H1 (cell line): Measurements from ENCODE around the gene PSMB9. TPM values are rescaled to one million over a fixed set of nuclear protein-coding genes. Genes with fewer than 3 reads are reported as not detected.
A peak's percentile ranks its signal among the peaks of the same experiment; 100 is the strongest.

ENCODE experiments used
- CTCF ChIA-PET: fragments of 300-600 bp; sonication (Branson Sonifier 250); formaldehyde crosslinking; loops from one replicate; lab custom pipeline; 2021; ENCODE audit not compliant: partially characterized antibody; lab: Charles Lee
- POLR2A ChIA-PET: fragments of 300-600 bp; sonication (Branson Sonifier 250); formaldehyde crosslinking; loops from one replicate; lab custom pipeline; 2021; ENCODE audit warnings: inconsistent platforms; ENCODE audit not compliant: partially characterized antibody; lab: Charles Lee
- DNase-seq, 2 experiments: peaks; one replicate each; pipeline versions ENCODE4 v3.0.0 to v3.0.0-alpha.2; 2010 to 2022; ENCODE audit warnings: low spot score in 2 of 2, low read depth in 1 of 2, mixed read lengths in 1 of 2
- FAIRE-seq: peaks from 2 replicates; lab custom pipeline; 2011; peaks lifted over from hg19 to GRCh38; lab: Jason Lieb, UNC
- H2AFZ ChIP-seq: 2 replicates; pipeline ENCODE4 v1.8.1; 2012; ENCODE audit warnings: low read length, inconsistent platforms
- H2AK5ac ChIP-seq: 2 replicates; pipeline ENCODE4 v1.6.1; 2013; ENCODE audit warnings: low read depth, low read length
- H2BK120ac ChIP-seq: replicated peaks from 2 replicates; pipeline ENCODE3; 2013; ENCODE audit warnings: low read depth, low read length, inconsistent platforms
- H2BK12ac ChIP-seq: 2 replicates; pipeline ENCODE4 v1.6.1; 2013; ENCODE audit warnings: low read depth, low read length
- H2BK15ac ChIP-seq: 2 replicates; pipeline ENCODE4 v1.6.1; 2013; ENCODE audit warnings: low read length
- H2BK20ac ChIP-seq: 2 replicates; pipeline ENCODE4 v1.6.1; 2013; ENCODE audit warnings: low read length
- H2BK5ac ChIP-seq: 2 replicates; pipeline ENCODE4 v1.6.1; 2013; ENCODE audit warnings: low read depth, low read length
- H3K14ac ChIP-seq: 2 replicates; pipeline ENCODE4 v1.6.1; 2013; ENCODE audit warnings: inconsistent platforms; ENCODE audit not compliant: insufficient read length
- H3K18ac ChIP-seq: 2 replicates; pipeline ENCODE4 v1.6.1; 2013; ENCODE audit warnings: low read length; ENCODE audit errors: extremely low read depth
- H3K23ac ChIP-seq: 2 replicates; pipeline ENCODE4 v1.6.1; 2013; ENCODE audit warnings: inconsistent platforms; ENCODE audit not compliant: insufficient read length
- H3K23me2 ChIP-seq: 2 replicates; pipeline ENCODE4 v1.6.1; 2013; ENCODE audit warnings: low read depth, low read length
- H3K27ac ChIP-seq: 2 replicates; pipeline ENCODE4 v1.6.1; 2011; ENCODE audit warnings: low read depth, low read length, inconsistent platforms
- H3K27me3 ChIP-seq, 4 experiments: replicated peaks in 1 of 4; 1 replicate in 1 of 4; 2 replicates in 3 of 4; pipeline versions ENCODE4 v1.6.1 to v1.8.1; 2011 to 2013; ENCODE audit warnings: low read length in 3 of 4, mild to moderate bottlenecking in 3 of 4, inconsistent platforms in 2 of 4, mixed read lengths in 2 of 4, moderate library complexity in 1 of 4; ENCODE audit not compliant: control insufficient read depth in 3 of 4, insufficient read depth in 3 of 4; ENCODE audit errors: extremely low read depth in 1 of 4
- H3K36me3 ChIP-seq, 4 experiments: 2 replicates each; pipeline versions ENCODE4 v1.6.1 to v1.8.1; 2011 to 2013; ENCODE audit warnings: mild to moderate bottlenecking in 4 of 4, low read length in 3 of 4, moderate library complexity in 2 of 4, control low read depth in 1 of 4, inconsistent platforms in 1 of 4; ENCODE audit not compliant: insufficient read depth in 4 of 4, control insufficient read depth in 2 of 4
- H3K4ac ChIP-seq: replicated peaks from 2 replicates; pipeline ENCODE3; 2013; ENCODE audit warnings: low read length, low read depth, mixed read lengths, inconsistent platforms; ENCODE audit not compliant: insufficient read length
- H3K4me1 ChIP-seq, 4 experiments: replicated peaks in 1 of 4; 1 replicate in 1 of 4; 2 replicates in 3 of 4; pipeline versions ENCODE4 v1.6.1 to v1.8.1; 2011 to 2013; ENCODE audit warnings: low read length in 3 of 4, inconsistent platforms in 2 of 4, mixed read lengths in 1 of 4; ENCODE audit not compliant: insufficient read depth in 4 of 4, control insufficient read depth in 3 of 4
- H3K4me2 ChIP-seq, 2 experiments: 2 replicates each; pipeline versions ENCODE4 v1.6.1 to v1.8.1; 2011 to 2013; ENCODE audit warnings: low read depth in 2 of 2, low read length in 2 of 2, control low read depth in 1 of 2, inconsistent platforms in 1 of 2, mild to moderate bottlenecking in 1 of 2; ENCODE audit not compliant: insufficient read depth in 1 of 2
- H3K4me3 ChIP-seq, 4 experiments: fragments of 200-600, 300-600 bp in 1 of 4; sonication (generic), shearing (Covaris generic), sonication (Bioruptor Twin) in 1 of 4; 2 replicates each; pipeline versions ENCODE4 v1.5.1 to v1.8.1; 2011 to 2016; ENCODE audit warnings: low read length in 4 of 4, low read depth in 3 of 4, control low read depth in 2 of 4, inconsistent platforms in 2 of 4, mild to moderate bottlenecking in 2 of 4, mixed read lengths in 1 of 4, moderate library complexity in 1 of 4; ENCODE audit not compliant: insufficient read depth in 2 of 4; ENCODE audit errors: extremely low read depth in 1 of 4
- H3K56ac ChIP-seq: replicated peaks from 2 replicates; pipeline ENCODE3; 2013; ENCODE audit warnings: low read depth, mild to moderate bottlenecking, mixed read lengths, low read length, inconsistent platforms; ENCODE audit not compliant: insufficient read length
- H3K79me1 ChIP-seq: 2 replicates; pipeline ENCODE4 v1.6.1; 2013; ENCODE audit warnings: low read depth, low read length, control low read depth
- H3K79me2 ChIP-seq, 2 experiments: 2 replicates each; pipeline versions ENCODE4 v1.6.1 to v1.8.1; 2012 to 2013; ENCODE audit warnings: low read length in 2 of 2, mild to moderate bottlenecking in 2 of 2, inconsistent platforms in 1 of 2; ENCODE audit not compliant: insufficient read depth in 2 of 2, control insufficient read depth in 1 of 2
- H3K9ac ChIP-seq, 4 experiments: replicated peaks in 1 of 4; 1 replicate in 1 of 4; 2 replicates in 3 of 4; pipeline versions ENCODE4 v1.6.1 to v1.8.1; 2011 to 2013; ENCODE audit warnings: low read depth in 3 of 4, low read length in 3 of 4, control low read depth in 2 of 4, mild to moderate bottlenecking in 2 of 4, moderate library complexity in 2 of 4, inconsistent platforms in 1 of 4; ENCODE audit errors: extremely low read depth in 1 of 4
- H3K9me3 ChIP-seq, 2 experiments: 2 replicates each; pipeline versions ENCODE4 v1.6.1 to v1.8.1; 2012 to 2013; ENCODE audit warnings: mild to moderate bottlenecking in 2 of 2, moderate library complexity in 2 of 2, control low read depth in 1 of 2, inconsistent platforms in 1 of 2, low read depth in 1 of 2, low read length in 1 of 2, mixed read lengths in 1 of 2; ENCODE audit not compliant: insufficient read depth in 2 of 2
- H4K20me1 ChIP-seq, 2 experiments: replicated peaks in 1 of 2; 2 replicates each; pipeline versions ENCODE3 to v1.8.1; 2011 to 2013; ENCODE audit warnings: inconsistent platforms in 2 of 2, low read length in 2 of 2, mild to moderate bottlenecking in 1 of 2; ENCODE audit not compliant: insufficient read depth in 2 of 2, control insufficient read depth in 1 of 2
- H4K5ac ChIP-seq: 2 replicates; pipeline ENCODE4 v1.6.1; 2013; ENCODE audit warnings: low read length, low read depth, mixed read lengths, inconsistent platforms; ENCODE audit not compliant: insufficient read length
- H4K8ac ChIP-seq: 2 replicates; pipeline ENCODE4 v1.8.0; 2013; ENCODE audit warnings: mild to moderate bottlenecking, moderate library complexity, low read length, inconsistent platforms; ENCODE audit not compliant: insufficient read depth; ENCODE audit errors: extremely low read depth
- H4K91ac ChIP-seq: replicated peaks from 2 replicates; pipeline ENCODE3; 2013; ENCODE audit warnings: low read length, mixed read lengths, inconsistent platforms; ENCODE audit not compliant: insufficient read length
- EZH2 ChIP-seq: fragments of 200-600 bp; sonication (generic); IDR thresholded peaks from 2 replicates; pipeline ENCODE4 v1.7.1; 2012; ENCODE audit warnings: low read depth, mild to moderate bottlenecking, moderate library complexity, low read length, inconsistent platforms; ENCODE audit not compliant: severe bottlenecking
- KDM4A ChIP-seq: IDR thresholded peaks from one replicate; pipeline ENCODE4 v1.7.1; 2012; ENCODE audit warnings: low read depth, mild to moderate bottlenecking, moderate library complexity, low read length, inconsistent platforms; ENCODE audit not compliant: severe bottlenecking
- SP4 ChIP-seq: IDR thresholded peaks from 2 replicates; pipeline ENCODE4 v1.6.1; 2012; ENCODE audit warnings: low read length, inconsistent platforms
- SUZ12 ChIP-seq: fragments of 200-600 bp; sonication (generic); IDR thresholded peaks from 2 replicates; pipeline ENCODE4 v1.6.1; 2012; ENCODE audit warnings: mild to moderate bottlenecking, inconsistent platforms, low read length, moderate library complexity, mixed read lengths
- TAF1 ChIP-seq: IDR thresholded peaks from 2 replicates; pipeline ENCODE4 v1.6.1; 2011; ENCODE audit warnings: mild to moderate bottlenecking, low read depth, low read length
- YY1 ChIP-seq: IDR thresholded peaks from 2 replicates; pipeline ENCODE4 v1.6.1; 2011; ENCODE audit warnings: low read depth, mild to moderate bottlenecking, low read length
- WGBS, 2 experiments: shearing (Covaris generic) in 1 of 2; methylation state at CpG; one replicate each; pipeline versions ENCODE4 v1.1.6 to v1.1.7; 2013 to 2015; ENCODE audit warnings: low lambda C conversion rate in 2 of 2, mixed read lengths in 2 of 2, inconsistent platforms in 1 of 2, low coverage in 1 of 2, missing lambda C conversion rate in 1 of 2; ENCODE audit not compliant: insufficient replicate concordance in 2 of 2, insufficient coverage in 1 of 2, insufficient read length in 1 of 2; ENCODE audit errors: extremely low coverage in 1 of 2, missing lambda C conversion rate in 1 of 2; 5-methylcytosine and 5-hydroxymethylcytosine counted together
- polyA plus RNA-seq, 7 experiments: library from polyadenylated mRNA; depleted of rRNA in 3 of 7; stranded (reverse) in 5 of 7; unstranded in 2 of 7; fragments of >200 nt in 5 of 7; fragments of 200-250 nt in 2 of 7; gene quantifications; 1 replicate in 5 of 7; 2 replicates in 1 of 7; 4 replicates in 1 of 7; pipeline versions ENCODE4 v1.2.1 to v1.2.3, GENCODE V29; 2011 to 2013; ENCODE audit warnings: missing spikeins in 2 of 7, mixed read lengths in 2 of 7
- total RNA-seq: library from RNA; stranded (reverse); fragmentation: NEBNext Ultra II Directional; extraction: Animal tissue kit (Norgen Biotek cat#: 25700); gene quantifications from 2 replicates; pipeline ENCODE4 v1.2.1, GENCODE V29; 2021

PSMB9 gene
- total and polyA plus RNA-seq, 2 of the 8 experiments (the other 6 are each of a cell fraction or from before 2014, with no cell fraction given): 4.5 to 22.8 TPM

- Histone ChIP-seq H3K27me3 (peaks cover 6 to 41% (median 36%) of the 10 kb centered on the region in 4 experiments), H3K36me3 (peaks cover 0 to 4% (median 0%) of the 10 kb centered on the region in 4 experiments; a peak in 1 of 8 replicates), H2BK12ac (no peak overlapping the region), H3K79me2 (no peaks in the 10 kb centered on the region), H3K14ac (no peak overlapping the region), H3K27ac (no peak overlapping the region), H2BK15ac (peak overlapping the region; percentile 89; the same call in 1 of the 2 replicates), H3K9me3 (no peaks in the 10 kb centered on the region), H3K18ac (no peak overlapping the region; the same call in 1 of the 2 replicates), H2BK20ac (no peak overlapping the region), H3K56ac (peak overlapping the region; percentile 25), H3K4me3 (peak overlapping the region; percentile 59 to 77 (median 76)), H3K4me2 (peak overlapping the region; percentile 98 to 99), H2BK5ac (no peak overlapping the region), H3K9ac (peak overlapping the region in 3 of 4 experiments; percentile 49 to 61 (median 54); a peak in 4 of 7 replicates), H4K91ac (peak overlapping the region; percentile 26), H3K23me2 (peaks cover 13% of the 10 kb centered on the region), H4K8ac (peak overlapping the region; percentile 43; the same call in 1 of the 2 replicates), H3K4me1 (peaks cover 0 to 4% (median 1%) of the 10 kb centered on the region in 4 experiments; a peak in 4 of 7 replicates), H4K5ac (peak overlapping the region; percentile 21), H4K20me1 (no peaks in the 10 kb centered on the region), H2AFZ (peak overlapping the region; percentile 98; the same call in 1 of the 2 replicates), H3K23ac (no peak overlapping the region), H2AK5ac (no peak overlapping the region), H3K4ac (peak overlapping the region; percentile 33), H2BK120ac (no peak overlapping the region), H3K79me1 (no peaks in the 10 kb centered on the region)
- DNase-seq (peak in 1 of 2 experiments; percentile 73), FAIRE-seq (no peak)
- peak; percentile 63 for TF ChIP-seq SUZ12
- peak; percentile 53 for TF ChIP-seq EZH2
- no peak for TF ChIP-seq SP4
- peak; percentile 75 for TF ChIP-seq KDM4A
- no peak for TF ChIP-seq YY1
- 0 out of 2 replicates have a peak, but pooled peaks have one; percentile 1 for TF ChIP-seq TAF1
- CTCF ChIA-PET: interaction anchor here (0.6 to 19.9 kb wide), 8 partner anchors 11 to 415 kb away, joined by 3 to 402 read pairs (median 5); partner anchors contain the start of genes HLA-DMA, PSMB8 and TAP2
- POLR2A ChIA-PET: interaction anchor here (1.5 to 4.0 kb wide), 4 partner anchors 8 to 118 kb away, joined by 4 to 49 read pairs (median 10); partner anchors contain the start of genes BRD2 and TAP2
- 4% methylated on average over 36 of the region's 41 CpGs; no CpG with 5 or more reads in 1 of the 2 experiments for WGBS, 2 experiments
These were observed 1.0 kb upstream of the PSMB9 start for GRCh38 chr6:32852844-32853540.
